Transverse colon (tissue), 4 donors: Measurements from ENCODE around the gene FAM174C. TPM values are rescaled to one million over a fixed set of nuclear protein-coding genes. Genes with fewer than 3 reads are reported as not detected.

Experiments
- DNase-seq: peaks from one replicate; pipeline ENCODE4 v3.0.0-alpha.2; 2019
- H3K27ac ChIP-seq, 4 donors: fragments of 200-600 bp; sonication (generic); 2 replicates each; pipeline ENCODE4 v1.5.1; 2016 to 2018; ENCODE audit warnings: inconsistent platforms in 4 of 4
- H3K27me3 ChIP-seq: fragments of 200-600 bp; sonication (generic); 2 replicates; pipeline ENCODE4 v1.5.1; 2017; ENCODE audit warnings: inconsistent platforms
- H3K36me3 ChIP-seq, 4 donors: fragments of 200-600 bp; sonication (generic); 2 replicates each; pipeline ENCODE4 v1.5.1; 2017 to 2019; ENCODE audit warnings: inconsistent platforms in 4 of 4
- H3K4me1 ChIP-seq, 4 donors: fragments of 200-600 bp; sonication (generic); 2 replicates each; pipeline ENCODE4 v1.5.1; 2017 to 2020; ENCODE audit warnings: inconsistent platforms in 4 of 4
- H3K4me3 ChIP-seq, 4 donors: fragments of 200-600 bp; sonication (generic); 1 replicate in 1 of 4; 2 replicates in 3 of 4; pipeline versions ENCODE4 v1.5.1 to v1.6.1; 2017 to 2019; ENCODE audit warnings: inconsistent platforms in 4 of 4
- H3K9me3 ChIP-seq, 2 donors: fragments of 200-600 bp; sonication (generic); 2 replicates each; pipeline ENCODE4 v1.5.1; 2017 to 2019; ENCODE audit warnings: inconsistent platforms in 2 of 2
- EP300 ChIP-seq: sonication (generic); formaldehyde crosslinking; IDR thresholded peaks from one replicate; pipeline ENCODE4 v1.6.1; 2017; ENCODE audit warnings: antibody characterized with exemption, low read depth
- POLR2A ChIP-seq: fragments of 450-650 bp; IDR thresholded peaks from one replicate; pipeline ENCODE4 v1.6.1; 2016; ENCODE audit warnings: antibody characterized with exemption, mild to moderate bottlenecking, moderate library complexity
- POLR2AphosphoS5 ChIP-seq, 3 donors: sonication (generic); formaldehyde crosslinking; IDR thresholded peaks; one replicate each; pipeline ENCODE4 v1.6.1; 2016; ENCODE audit warnings: antibody characterized with exemption in 3 of 3
- WGBS, 2 donors: methylation state at CpG; one replicate each; pipeline ENCODE4 v1.1.5; 2018; ENCODE audit warnings: low coverage in 1 of 2; 5-methylcytosine and 5-hydroxymethylcytosine counted together
- in situ Hi-C, 4 donors: fragments of 200-750 bp; cut with MboI; loops; one replicate each; pipeline versions ENCODE4 v1.15.0 to v1.15.1; 2017; ENCODE audit warnings: low sequenced_read_pairs in 3 of 4, low pct_ligation_motif_present in 1 of 4, low pct_unique_long_range_greater_than_20kb in 1 of 4
- intact Hi-C: fragments of 100-400 bp; cut with DNase I; formaldehyde crosslinking; loops from one replicate; pipeline ENCODE4 v1.15.1; 2023; ENCODE audit warnings: low total_unique reads
- total RNA-seq, 4 donors: library from RNA; depleted of rRNA; stranded (reverse); fragments of >200 nt; gene quantifications; one replicate each; pipeline ENCODE4 v1.1.0, GENCODE V29; 2016
- TF ChIP-seq, protein P1 (sequence below), 5 experiments: fragments of 200-600 bp in 3 of 5; fragments of 450-650 bp in 2 of 5; sonication (generic) in 3 of 5; IDR thresholded peaks; 1 replicate in 2 of 5; 2 replicates in 3 of 5; pipeline ENCODE4 v1.5.1; 2016 to 2017; ENCODE audit warnings: antibody characterized with exemption in 5 of 5, inconsistent platforms in 3 of 5, mild to moderate bottlenecking in 2 of 5, moderate library complexity in 1 of 5

Gene FAM174C
- total RNA-seq, 4 donors from 2014 or later: 72.5 to 116 (median 99.0) TPM

DNA sequence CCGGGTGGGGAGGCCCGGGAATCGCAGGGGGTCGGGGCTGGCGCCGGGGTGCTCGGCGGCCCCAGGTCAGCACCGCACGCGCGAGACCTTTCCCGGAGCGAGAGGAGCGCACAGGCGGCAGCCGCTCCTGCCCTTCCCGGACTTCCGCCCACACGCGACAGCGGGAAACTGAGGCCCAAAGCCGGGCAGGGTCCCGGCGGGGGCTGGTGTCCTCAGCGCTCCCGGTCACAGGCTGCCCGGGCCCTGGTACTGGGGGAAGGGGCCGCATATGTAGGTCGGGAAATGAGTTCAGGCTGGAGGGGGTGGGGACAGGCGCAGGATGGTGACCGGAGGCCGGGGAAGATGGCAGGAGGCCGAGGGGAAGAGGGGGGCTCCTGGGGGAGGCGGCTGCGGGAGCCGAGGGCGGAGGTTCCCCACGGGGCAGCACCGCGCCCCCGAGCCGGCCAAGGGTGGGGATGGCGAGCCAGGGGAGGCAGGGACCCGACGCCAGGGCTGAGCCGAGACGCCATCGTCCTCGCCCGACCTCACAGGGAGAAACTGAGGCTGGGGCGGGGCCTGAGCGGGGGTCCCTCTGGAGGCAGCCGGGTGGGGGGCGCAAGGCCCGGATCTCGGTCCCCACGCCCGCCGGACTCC lies 38.2 kb upstream of the FAM174C start:
- peak overlapping the region in 1 of 4 donors; percentile 36 for H3K27ac ChIP-seq
- TF ChIP-seq POLR2AphosphoS5 (IDR thresholded peaks at IDR 0.05) (no peak), POLR2A (no peak), EP300 (no peak)
- TF ChIP-seq, protein P1, sequence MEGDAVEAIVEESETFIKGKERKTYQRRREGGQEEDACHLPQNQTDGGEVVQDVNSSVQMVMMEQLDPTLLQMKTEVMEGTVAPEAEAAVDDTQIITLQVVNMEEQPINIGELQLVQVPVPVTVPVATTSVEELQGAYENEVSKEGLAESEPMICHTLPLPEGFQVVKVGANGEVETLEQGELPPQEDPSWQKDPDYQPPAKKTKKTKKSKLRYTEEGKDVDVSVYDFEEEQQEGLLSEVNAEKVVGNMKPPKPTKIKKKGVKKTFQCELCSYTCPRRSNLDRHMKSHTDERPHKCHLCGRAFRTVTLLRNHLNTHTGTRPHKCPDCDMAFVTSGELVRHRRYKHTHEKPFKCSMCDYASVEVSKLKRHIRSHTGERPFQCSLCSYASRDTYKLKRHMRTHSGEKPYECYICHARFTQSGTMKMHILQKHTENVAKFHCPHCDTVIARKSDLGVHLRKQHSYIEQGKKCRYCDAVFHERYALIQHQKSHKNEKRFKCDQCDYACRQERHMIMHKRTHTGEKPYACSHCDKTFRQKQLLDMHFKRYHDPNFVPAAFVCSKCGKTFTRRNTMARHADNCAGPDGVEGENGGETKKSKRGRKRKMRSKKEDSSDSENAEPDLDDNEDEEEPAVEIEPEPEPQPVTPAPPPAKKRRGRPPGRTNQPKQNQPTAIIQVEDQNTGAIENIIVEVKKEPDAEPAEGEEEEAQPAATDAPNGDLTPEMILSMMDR (IDR thresholded peaks at IDR 0.05): no peak
- peaks cover 32 to 54% (median 45%) of the 10 kb centered on the region in 4 donors for H3K4me1 ChIP-seq

DNA sequence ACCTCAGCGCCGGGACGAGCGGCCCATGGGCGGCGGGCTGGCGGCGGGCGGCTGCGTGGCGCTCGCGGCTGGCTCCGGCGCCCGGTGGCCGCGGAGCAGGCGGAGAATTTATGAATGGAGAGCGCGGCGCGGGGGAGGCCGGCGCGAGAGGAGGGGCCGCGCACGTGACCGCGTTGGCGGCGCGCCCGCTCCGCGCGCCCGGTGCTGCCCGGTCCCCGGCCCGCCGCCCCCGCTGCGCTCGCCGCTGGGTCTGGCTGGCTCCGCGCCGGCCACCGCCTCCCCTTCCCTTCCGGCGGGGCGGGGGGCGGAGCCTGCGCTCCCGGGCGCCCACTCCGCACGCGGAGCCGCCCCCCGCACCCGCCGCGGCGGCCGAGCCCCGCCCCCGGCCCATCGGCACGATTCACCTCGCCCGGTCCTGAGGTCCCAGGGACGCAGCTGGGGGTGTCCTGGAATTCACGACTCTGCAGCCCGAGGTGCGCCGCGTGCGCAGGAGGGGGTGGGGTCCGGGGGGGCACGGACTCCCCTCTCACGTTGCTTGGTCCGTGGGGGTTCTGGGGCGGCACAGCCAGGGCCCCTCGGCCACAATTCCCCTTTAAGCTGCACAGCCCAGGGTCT lies 37.5 kb upstream of the FAM174C start, which contains the start of gene CBARP:
Gene CBARP, minus strand, starts transcription at position 252 of the 615 bp plus-strand sequence. CDS start 1,905 bp downstream, outside the sequence.
- peaks cover 46% of the 10 kb centered on the region for H3K27me3 ChIP-seq
- no peaks in the 10 kb centered on the region for H3K36me3 ChIP-seq
- TF ChIP-seq POLR2AphosphoS5 (IDR thresholded peaks at IDR 0.05): no peak
- TF ChIP-seq, protein P1 (IDR thresholded peaks at IDR 0.05): no peak
- no peak for DNase-seq
- H3K27ac ChIP-seq: peak within 1 kb of the TSS; percentile 4 to 99 (median 98)
- H3K9me3 ChIP-seq: no peaks in the 10 kb centered on the region
- 1% methylated on average over 30 of the region's 87 CpGs; no CpG with 5 or more reads in 1 of the 2 donors for WGBS, 2 donors
- H3K4me3 ChIP-seq: peak within 1 kb of the TSS; percentile 29 to 56 (median 37)
- peaks cover 35 to 54% (median 45%) of the 10 kb centered on the region in 4 donors for H3K4me1 ChIP-seq
- in situ Hi-C loops (no loop called here), intact Hi-C loops (no loop called here)

More for the DNA sequence above, 38.2 kb upstream of the FAM174C start:
- WGBS, 2 donors: 1% methylated on average over 44 of the region's 60 CpGs; no CpG with 5 or more reads in 1 of the 2 donors
- Histone ChIP-seq H3K4me3 (peak overlapping the region; percentile 29 to 56 (median 37)), H3K36me3 (no peaks in the 10 kb centered on the region), H3K27me3 (peaks cover 46% of the 10 kb centered on the region), H3K9me3 (no peaks in the 10 kb centered on the region)
- in situ Hi-C loops (no loop called here), intact Hi-C loops (no loop called here)
- no peak for DNase-seq

DNA sequence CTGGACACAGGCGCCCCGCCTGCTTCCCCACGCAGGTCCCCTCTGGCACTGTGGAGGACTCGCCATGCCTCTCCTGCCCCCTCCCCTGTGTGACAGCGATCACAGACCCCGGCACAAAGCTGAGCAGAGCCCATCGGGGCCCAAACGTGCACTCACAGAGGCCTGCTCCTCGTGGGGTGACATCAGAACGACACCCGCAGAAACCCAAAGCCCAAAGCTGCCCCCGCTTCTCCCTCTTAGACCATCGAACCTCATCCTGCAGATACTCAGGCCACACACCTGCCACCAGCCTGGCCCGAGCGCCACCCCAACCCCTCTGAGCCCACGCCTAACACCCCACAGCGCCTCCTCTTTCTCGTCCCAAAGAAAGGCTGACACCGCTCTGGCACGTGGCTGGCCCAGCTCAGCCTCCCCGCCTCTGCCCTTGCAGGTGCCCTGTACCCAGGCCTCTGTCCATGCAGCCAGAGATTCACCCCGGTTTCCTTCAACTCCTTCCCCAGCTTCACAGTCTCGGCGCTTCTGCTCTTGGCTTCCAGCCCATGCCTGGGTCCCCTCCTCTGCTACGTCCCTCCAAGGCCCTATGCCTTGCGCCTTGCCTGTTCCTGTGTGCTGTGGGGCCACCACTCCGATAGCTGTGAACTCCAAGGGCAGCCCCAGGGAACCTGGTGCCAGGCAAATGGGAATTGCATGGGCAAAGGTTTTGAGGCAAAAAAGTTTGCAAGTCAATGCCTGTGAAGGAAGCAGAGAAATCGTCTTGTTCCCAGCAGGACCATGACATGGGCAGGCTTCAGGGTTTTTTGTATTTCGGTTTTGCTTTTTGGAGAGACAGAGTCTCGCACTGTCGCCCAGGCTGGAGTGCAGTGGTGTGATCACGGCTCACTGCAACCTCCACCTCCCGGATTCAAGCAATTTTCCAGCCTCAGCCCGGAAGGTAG lies 36.7 kb upstream of the FAM174C start:
- WGBS, 2 donors: 45 to 78% methylated on average over 6 to 34 of the region's 34 CpGs
- in situ Hi-C loops (no loop called here), intact Hi-C loops (no loop called here)
- Histone ChIP-seq H3K36me3 (no peaks in the 10 kb centered on the region), H3K4me1 (peaks cover 36 to 54% (median 45%) of the 10 kb centered on the region in 4 donors), H3K27ac (peak overlapping the region; percentile 98 to 99 (median 98)), H3K27me3 (peaks cover 43% of the 10 kb centered on the region), H3K4me3 (peak overlapping the region in 2 of 4 donors; percentile 40 to 41), H3K9me3 (no peaks in the 10 kb centered on the region)
- no peak for TF ChIP-seq POLR2A
- TF ChIP-seq, protein P1 (IDR thresholded peaks at IDR 0.05): no peak
- TF ChIP-seq EP300: no peak
- TF ChIP-seq POLR2AphosphoS5 (IDR thresholded peaks at IDR 0.05): no peak
- DNase-seq: no peak

DNA sequence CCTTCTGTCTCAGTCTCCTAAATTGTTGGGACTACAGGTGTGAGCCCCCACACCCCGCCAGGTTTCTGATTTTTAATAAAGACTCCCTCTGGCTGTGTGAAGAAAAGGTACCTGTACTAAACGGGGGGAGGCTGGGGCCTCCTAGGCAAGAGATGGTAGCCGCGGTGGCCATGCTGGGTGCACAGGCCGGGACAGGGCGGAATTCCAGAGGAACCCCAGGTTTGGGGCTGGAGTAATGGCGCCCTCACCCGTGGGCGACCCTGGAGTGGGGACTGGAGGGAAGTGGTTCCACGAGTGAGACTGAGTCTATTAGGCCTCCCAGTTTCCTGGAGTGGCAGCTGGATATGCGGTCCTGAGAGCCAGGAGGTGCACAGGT lies 35.9 kb upstream of the FAM174C start:
- no peaks in the 10 kb centered on the region for H3K36me3 ChIP-seq
- intact Hi-C loops: no loop called here

More for the DNA sequence above, 35.9 kb upstream of the FAM174C start:
- in situ Hi-C loops: no loop called here
- TF ChIP-seq, protein P1 (IDR thresholded peaks at IDR 0.05): no peak
- TF ChIP-seq POLR2A: no peak
- no peak for TF ChIP-seq POLR2AphosphoS5 (IDR thresholded peaks at IDR 0.05)
- TF ChIP-seq EP300: no peak
- H3K4me1 ChIP-seq: peaks cover 43 to 56% (median 49%) of the 10 kb centered on the region in 4 donors
- 57 to 83% methylated on average over 1 to 11 of the region's 11 CpGs for WGBS, 2 donors
- H3K9me3 ChIP-seq: no peaks in the 10 kb centered on the region
- H3K4me3 ChIP-seq: no peak overlapping the region
- no peak for DNase-seq
- H3K27me3 ChIP-seq: peaks cover 35% of the 10 kb centered on the region
- peak overlapping the region; percentile 98 to 99 (median 98) for H3K27ac ChIP-seq
